ENCODE data around the gene TAB2.

TAB2 gene

GRCh38 chr6:149425754-149426153 is 108.2 kb downstream of the TAB2 start:
- no peak for TF ChIP-seq CTCF (IDR thresholded peaks at IDR 0.05; ENCODE audit: borderline replicate concordance, control extremely low read depth, extremely low read depth, insufficient read depth, missing control alignments)
- no peak for DNase-seq (ENCODE audit: low spot score)
- in situ Hi-C loops (cut with MboI; ENCODE audit: low sequenced_read_pairs, unreplicated experiment), result loop anchor here (10.0 to 25.0 kb wide), 2 partner anchors 351 to 838 kb away; no protein-coding TSS in a partner anchor

- no peak for DNase-seq (ENCODE audit: low spot score)
- in situ Hi-C loops (cut with MboI; ENCODE audit: low sequenced_read_pairs, unreplicated experiment), result loop anchor here (10.0 to 25.0 kb wide), 2 partner anchors 354 to 841 kb away; no protein-coding TSS in a partner anchor
- TF ChIP-seq CTCF (IDR thresholded peaks at IDR 0.05; ENCODE audit: borderline replicate concordance, control extremely low read depth, extremely low read depth, insufficient read depth, missing control alignments), result no peak
Observed at GRCh38 chr6:149428606-149429005, 111.1 kb downstream of the TAB2 start.

- TF ChIP-seq CTCF (IDR thresholded peaks at IDR 0.05; ENCODE audit: borderline replicate concordance, control extremely low read depth, extremely low read depth, insufficient read depth, missing control alignments), result no peak
- in situ Hi-C loops (cut with MboI; ENCODE audit: low sequenced_read_pairs, unreplicated experiment), result loop anchor here (10.0 to 25.0 kb wide), 3 partner anchors 355 to 842 kb away; no protein-coding TSS in a partner anchor
- DNase-seq (ENCODE audit: low spot score), result no peak
Observed at GRCh38 chr6:149429427-149430360, 112.2 kb downstream of the TAB2 start.

GRCh38 chr6:149431905-149432775 is 114.6 kb downstream of the TAB2 start:
- DNase-seq (ENCODE audit: low spot score), result peak; percentile 88
- TF ChIP-seq CTCF (IDR thresholded peaks at IDR 0.05; ENCODE audit: borderline replicate concordance, control extremely low read depth, extremely low read depth, insufficient read depth, missing control alignments), result peak; percentile 94
- in situ Hi-C loops (cut with MboI; ENCODE audit: low sequenced_read_pairs, unreplicated experiment), result loop anchor here (10.0 to 25.0 kb wide), 2 partner anchors 397 to 845 kb away; no protein-coding TSS in a partner anchor

- DNase-seq (ENCODE audit: low spot score), result no peak
- TF ChIP-seq CTCF (IDR thresholded peaks at IDR 0.05; ENCODE audit: borderline replicate concordance, control extremely low read depth, extremely low read depth, insufficient read depth, missing control alignments), result no peak
- in situ Hi-C loops (cut with MboI; ENCODE audit: low sequenced_read_pairs, unreplicated experiment), result loop anchor here (10.0 to 25.0 kb wide), 2 partner anchors 399 to 846 kb away; no protein-coding TSS in a partner anchor
Observed at GRCh38 chr6:149433405-149433804, 115.9 kb downstream of the TAB2 start.

GRCh38 chr6:149433881-149434280 is 116.4 kb downstream of the TAB2 start:
- no peak for DNase-seq (ENCODE audit: low spot score)
- in situ Hi-C loops (cut with MboI; ENCODE audit: low sequenced_read_pairs, unreplicated experiment), result loop anchor here (10.0 to 25.0 kb wide), 2 partner anchors 399 to 847 kb away; no protein-coding TSS in a partner anchor
- no peak for TF ChIP-seq CTCF (IDR thresholded peaks at IDR 0.05; ENCODE audit: borderline replicate concordance, control extremely low read depth, extremely low read depth, insufficient read depth, missing control alignments)

Measured in GM13976 (cell line).